CD4-positive, alpha-beta T cell (primary cell): ENCODE data around the gene SBK1. TPM values are rescaled to one million over a fixed set of nuclear protein-coding genes. Genes with fewer than 3 reads are reported as not detected.
A peak's percentile ranks its signal among the peaks of the same experiment; 100 is the strongest.

ENCODE experiments used
- ATAC-seq: fragments of 200-7000 bp; cut with Tn5 transposase; one replicate; pipeline ENCODE4 v1.10.0; 2022; ENCODE audit warnings: mild to moderate bottlenecking; ENCODE audit not compliant: poor library complexity
- CTCF ChIA-PET: fragments of 350-600 bp; sonication (Branson Sonifier 250); formaldehyde crosslinking; loops from one replicate; lab custom pipeline; 2021; ENCODE audit warnings: antibody characterized with exemption, inconsistent platforms; lab: Charles Lee
- POLR2A ChIA-PET: fragments of 350-600 bp; sonication (Branson Sonifier 250); formaldehyde crosslinking; loops from one replicate; lab custom pipeline; 2021; ENCODE audit warnings: antibody characterized with exemption, inconsistent platforms; lab: Charles Lee
- DNase-seq, 14 experiments: peaks; one replicate each; pipeline ENCODE4 v3.0.0-alpha.2; 2013 to 2020; ENCODE audit warnings: mixed read lengths in 2 of 14
- H3K27ac ChIP-seq, 2 donors: one replicate each; pipeline versions ENCODE4 v1.5.1 to v1.7.0; 2013; ENCODE audit warnings: low read length in 2 of 2, low read depth in 1 of 2, mild to moderate bottlenecking in 1 of 2
- H3K27me3 ChIP-seq, 2 experiments: 1 replicate in 1 of 2; 2 replicates in 1 of 2; pipeline versions ENCODE4 v1.6.1 to v1.7.0; 2013; ENCODE audit warnings: low read length in 2 of 2, control low read depth in 1 of 2, mild to moderate bottlenecking in 1 of 2, moderate library complexity in 1 of 2; ENCODE audit not compliant: insufficient read depth in 2 of 2, control insufficient read depth in 1 of 2
- H3K36me3 ChIP-seq: one replicate; pipeline ENCODE4 v1.6.1; 2013; ENCODE audit warnings: low read length, control low read depth; ENCODE audit not compliant: insufficient read depth
- H3K4me1 ChIP-seq: one replicate; pipeline ENCODE4 v1.6.1; 2013; ENCODE audit warnings: low read length, control low read depth; ENCODE audit not compliant: insufficient read depth
- H3K4me3 ChIP-seq: one replicate; pipeline ENCODE4 v1.5.1; 2013; ENCODE audit warnings: mild to moderate bottlenecking, low read length, moderate library complexity
- H3K9me3 ChIP-seq, 2 experiments: 1 replicate in 1 of 2; 2 replicates in 1 of 2; pipeline versions ENCODE4 v1.6.1 to v1.7.0; 2013; ENCODE audit warnings: low read length in 2 of 2, mild to moderate bottlenecking in 2 of 2, control low read depth in 1 of 2, moderate library complexity in 1 of 2; ENCODE audit not compliant: control insufficient read depth in 1 of 2, insufficient read depth in 1 of 2
- H3K27ac Mint-ChIP-seq: one replicate; pipeline ENCODE4 v1.8.0; 2020; ENCODE audit warnings: mixed read lengths
- H3K27me3 Mint-ChIP-seq: one replicate; pipeline ENCODE4 v1.8.0; 2021; ENCODE audit warnings: mixed read lengths
- H3K36me3 Mint-ChIP-seq: one replicate; pipeline ENCODE4 v1.8.0; 2021; ENCODE audit warnings: low read depth, mixed read lengths
- H3K4me1 Mint-ChIP-seq: one replicate; pipeline ENCODE4 v1.8.0; 2021; ENCODE audit warnings: low read depth, mixed read lengths
- H3K4me3 Mint-ChIP-seq: one replicate; pipeline ENCODE4 v1.8.0; 2020; ENCODE audit warnings: mild to moderate bottlenecking, mixed read lengths
- H3K9me3 Mint-ChIP-seq: one replicate; pipeline ENCODE4 v1.8.0; 2020; ENCODE audit warnings: mixed read lengths
- intact Hi-C, 2 experiments: fragments of 100-400 bp; cut with DNase I in 1 of 2; cut with micrococcal nuclease in 1 of 2; formaldehyde crosslinking; loops; one replicate each; pipeline versions ENCODE4 v1.15.1 to v1.9.0; 2023 to 2025; cut with DNase I, micrococcal nuclease
- total RNA-seq, 174 experiments: library from RNA in 2 of 174; stranded (reverse) in 2 of 174; gene quantifications; one replicate each; pipeline ENCODE4 v1.2.3 and lab custom pipeline; 2021 to 2026
- TF ChIP-seq, protein P1 (sequence below): fragments of 200-600 bp; IDR thresholded peaks from one replicate; pipeline ENCODE4 v1.8.0; 2022; ENCODE audit warnings: antibody characterized with exemption, mild to moderate bottlenecking

The SBK1 gene
- total RNA-seq, 2 experiments from 2014 or later = 13.0 to 13.5 TPM

GRCh38 chr16:28310796-28311195 lies 18.5 kb downstream of the SBK1 start:
- POLR2A ChIA-PET = interaction anchor here (0.6 to 7.6 kb wide), 8 partner anchors 13 to 546 kb away, joined by 3 to 54 read pairs (median 5); partner anchors contain the start of genes SBK1 and XPO6
- H3K36me3 Mint-ChIP-seq = peaks cover 27% of the 10 kb centered on the region
- CTCF ChIA-PET = interaction anchor here (1.9 kb wide), 1 partner anchor 32 kb away, joined by 7 read pairs; no protein-coding TSS in a partner anchor
- TF ChIP-seq, protein P1, sequence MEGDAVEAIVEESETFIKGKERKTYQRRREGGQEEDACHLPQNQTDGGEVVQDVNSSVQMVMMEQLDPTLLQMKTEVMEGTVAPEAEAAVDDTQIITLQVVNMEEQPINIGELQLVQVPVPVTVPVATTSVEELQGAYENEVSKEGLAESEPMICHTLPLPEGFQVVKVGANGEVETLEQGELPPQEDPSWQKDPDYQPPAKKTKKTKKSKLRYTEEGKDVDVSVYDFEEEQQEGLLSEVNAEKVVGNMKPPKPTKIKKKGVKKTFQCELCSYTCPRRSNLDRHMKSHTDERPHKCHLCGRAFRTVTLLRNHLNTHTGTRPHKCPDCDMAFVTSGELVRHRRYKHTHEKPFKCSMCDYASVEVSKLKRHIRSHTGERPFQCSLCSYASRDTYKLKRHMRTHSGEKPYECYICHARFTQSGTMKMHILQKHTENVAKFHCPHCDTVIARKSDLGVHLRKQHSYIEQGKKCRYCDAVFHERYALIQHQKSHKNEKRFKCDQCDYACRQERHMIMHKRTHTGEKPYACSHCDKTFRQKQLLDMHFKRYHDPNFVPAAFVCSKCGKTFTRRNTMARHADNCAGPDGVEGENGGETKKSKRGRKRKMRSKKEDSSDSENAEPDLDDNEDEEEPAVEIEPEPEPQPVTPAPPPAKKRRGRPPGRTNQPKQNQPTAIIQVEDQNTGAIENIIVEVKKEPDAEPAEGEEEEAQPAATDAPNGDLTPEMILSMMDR = no peak
- H3K4me1 Mint-ChIP-seq = peaks cover 69% of the 10 kb centered on the region
- intact Hi-C loops = loop anchor here (2.0 to 10.0 kb wide), 5 partner anchors 18 to 672 kb away; partner anchors contain the start of genes SBK1 (in 1 of the 2) and SGF29 (in 1 of the 2)
- Histone ChIP-seq H3K36me3 (no peaks in the 10 kb centered on the region), H3K27ac (peak overlapping the region; percentile 86 to 89), H3K9me3 (no peaks in the 10 kb centered on the region), H3K4me1 (peaks cover 59% of the 10 kb centered on the region), H3K27me3 (no peaks in the 10 kb centered on the region), H3K4me3 (no peak overlapping the region)
- peak overlapping the region; percentile 96 for H3K27ac Mint-ChIP-seq
- DNase-seq (no peak), ATAC-seq (no peak)
- H3K9me3 Mint-ChIP-seq = no peaks in the 10 kb centered on the region
- H3K4me3 Mint-ChIP-seq = peak overlapping the region; percentile 75
- H3K27me3 Mint-ChIP-seq = no peaks in the 10 kb centered on the region

- Histone ChIP-seq H3K4me3 (no peak overlapping the region), H3K36me3 (no peaks in the 10 kb centered on the region), H3K27ac (peak overlapping the region; percentile 86 to 89), H3K27me3 (no peaks in the 10 kb centered on the region), H3K9me3 (no peaks in the 10 kb centered on the region), H3K4me1 (peaks cover 64% of the 10 kb centered on the region)
- CTCF ChIA-PET = interaction anchor here (1.9 kb wide), 1 partner anchor 33 kb away, joined by 7 read pairs; no protein-coding TSS in a partner anchor
- Mint-ChIP-seq H3K9me3 (no peaks in the 10 kb centered on the region), H3K27me3 (no peaks in the 10 kb centered on the region), H3K4me3 (no peak overlapping the region), H3K36me3 (peaks cover 23% of the 10 kb centered on the region), H3K27ac (peak overlapping the region; percentile 96), H3K4me1 (peaks cover 62% of the 10 kb centered on the region)
- POLR2A ChIA-PET = interaction anchor here (4.4 to 7.6 kb wide), 2 partner anchors 19 to 33 kb away, joined by 47 to 54 read pairs; partner anchors contain the start of gene SBK1
- TF ChIP-seq, protein P1 = no peak
- ATAC-seq (no peak), DNase-seq (no peak)
- intact Hi-C loops = loop anchor here (2.0 to 10.0 kb wide), 5 partner anchors 19 to 671 kb away; partner anchors contain the start of genes SBK1 (in 1 of the 2) and SGF29 (in 1 of the 2)
These were observed 19.1 kb downstream of the SBK1 start for GRCh38 chr16:28311413-28311812.

DNA sequence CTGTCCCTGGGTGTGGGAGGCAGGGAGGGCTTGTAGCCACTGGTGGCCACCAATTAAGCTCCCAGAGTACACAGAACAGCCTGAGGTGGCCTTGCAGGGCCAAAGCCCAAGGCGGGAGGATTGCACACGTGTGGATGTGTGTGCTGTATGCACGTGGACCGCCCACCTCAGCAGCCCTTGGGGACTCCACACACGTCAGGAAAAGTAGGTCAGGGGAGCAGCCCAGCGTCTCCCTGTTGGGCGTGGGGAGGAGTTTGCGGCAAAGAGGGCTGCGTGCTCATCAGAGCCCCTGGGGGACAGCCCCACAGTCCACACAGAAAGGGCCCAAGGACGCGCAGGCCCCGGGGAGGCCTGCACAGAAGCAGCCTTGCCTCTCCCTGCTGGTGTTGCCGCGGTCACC lies 19.6 kb downstream of the SBK1 start:
- ATAC-seq (no peak), DNase-seq (peak in 3 of 14 experiments; percentile 32 to 70 (median 39))
- Mint-ChIP-seq H3K4me1 (peaks cover 61% of the 10 kb centered on the region), H3K9me3 (no peaks in the 10 kb centered on the region), H3K4me3 (no peak overlapping the region), H3K27me3 (no peaks in the 10 kb centered on the region), H3K27ac (peak overlapping the region; percentile 96), H3K36me3 (peaks cover 25% of the 10 kb centered on the region)
- peak overlapping the region; percentile 86 to 89 for H3K27ac ChIP-seq
- H3K9me3 ChIP-seq = no peaks in the 10 kb centered on the region
- H3K36me3 ChIP-seq = no peaks in the 10 kb centered on the region
- H3K4me1 ChIP-seq = peaks cover 69% of the 10 kb centered on the region
- intact Hi-C loops = loop anchor here (2.0 to 10.0 kb wide), 5 partner anchors 19 to 670 kb away; partner anchors contain the start of genes SBK1 (in 1 of the 2) and SGF29 (in 1 of the 2)
- no peaks in the 10 kb centered on the region for H3K27me3 ChIP-seq
- ChIA-PET CTCF (no interaction called here), POLR2A (interaction anchor here (0.6 to 7.6 kb wide), 3 partner anchors 19 to 37 kb away, joined by 3 to 54 read pairs (median 47); partner anchors contain the start of gene SBK1)
- H3K4me3 ChIP-seq = no peak overlapping the region
- TF ChIP-seq, protein P1 = no peak
